22Rv1 (cell line): ENCODE results near the gene ADAMTS10.
"Not testable (repeated sequence)": the region's sequence is repeated elsewhere in the genome, so short reads cannot be mapped to it uniquely, and the experiment has no call there.

Source experiments
- H3K27ac ChIP-seq: fragments of 450-650 bp; 2 replicates; pipeline ENCODE4 v1.5.1; 2017
- ZFX ChIP-seq: fragments of 450-650 bp; IDR thresholded peaks from 2 replicates; pipeline ENCODE4 v1.6.1; 2017; ENCODE audit warnings: antibody characterized with exemption, borderline replicate concordance
- TF ChIP-seq, protein P1 (sequence below): fragments of 450-650 bp; IDR thresholded peaks from 2 replicates; pipeline ENCODE4 v1.5.1; 2017; ENCODE audit warnings: mild to moderate bottlenecking

ADAMTS10 gene

DNA sequence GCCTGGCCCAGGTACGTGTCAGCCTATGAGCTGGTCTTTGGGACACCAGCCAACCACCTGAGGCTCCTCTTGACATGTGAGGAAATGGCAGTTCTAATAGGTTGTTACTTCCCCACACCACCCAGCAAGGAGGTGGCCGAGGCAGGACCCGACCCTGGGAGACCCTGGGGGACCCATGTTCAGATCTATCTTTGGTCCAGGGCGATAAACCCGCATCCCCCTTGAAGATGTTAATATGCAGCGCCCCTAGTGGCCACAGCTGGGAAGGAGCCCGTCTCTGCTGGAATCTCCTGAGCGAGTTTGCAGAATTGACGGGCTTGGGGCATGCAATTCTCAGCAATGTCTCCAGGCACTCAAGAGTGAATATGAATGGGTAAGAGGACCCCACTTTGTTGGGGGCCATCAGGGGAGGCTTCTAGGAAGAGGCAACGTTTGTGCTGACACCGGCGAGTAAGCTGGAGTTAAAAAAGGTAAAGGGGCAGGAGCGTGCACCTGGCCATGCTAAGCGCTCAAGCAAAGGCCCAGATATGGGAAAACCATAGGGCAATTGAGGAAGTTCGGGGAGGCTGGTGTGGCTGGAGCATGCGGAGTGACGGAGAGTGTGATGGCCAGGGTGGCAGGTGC, 31.8 kb downstream of the ADAMTS10 start:
- H3K27ac ChIP-seq, result no peak overlapping the region
- TF ChIP-seq, protein P1, sequence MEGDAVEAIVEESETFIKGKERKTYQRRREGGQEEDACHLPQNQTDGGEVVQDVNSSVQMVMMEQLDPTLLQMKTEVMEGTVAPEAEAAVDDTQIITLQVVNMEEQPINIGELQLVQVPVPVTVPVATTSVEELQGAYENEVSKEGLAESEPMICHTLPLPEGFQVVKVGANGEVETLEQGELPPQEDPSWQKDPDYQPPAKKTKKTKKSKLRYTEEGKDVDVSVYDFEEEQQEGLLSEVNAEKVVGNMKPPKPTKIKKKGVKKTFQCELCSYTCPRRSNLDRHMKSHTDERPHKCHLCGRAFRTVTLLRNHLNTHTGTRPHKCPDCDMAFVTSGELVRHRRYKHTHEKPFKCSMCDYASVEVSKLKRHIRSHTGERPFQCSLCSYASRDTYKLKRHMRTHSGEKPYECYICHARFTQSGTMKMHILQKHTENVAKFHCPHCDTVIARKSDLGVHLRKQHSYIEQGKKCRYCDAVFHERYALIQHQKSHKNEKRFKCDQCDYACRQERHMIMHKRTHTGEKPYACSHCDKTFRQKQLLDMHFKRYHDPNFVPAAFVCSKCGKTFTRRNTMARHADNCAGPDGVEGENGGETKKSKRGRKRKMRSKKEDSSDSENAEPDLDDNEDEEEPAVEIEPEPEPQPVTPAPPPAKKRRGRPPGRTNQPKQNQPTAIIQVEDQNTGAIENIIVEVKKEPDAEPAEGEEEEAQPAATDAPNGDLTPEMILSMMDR, result peak; percentile 96
- no peak for TF ChIP-seq ZFX

DNA sequence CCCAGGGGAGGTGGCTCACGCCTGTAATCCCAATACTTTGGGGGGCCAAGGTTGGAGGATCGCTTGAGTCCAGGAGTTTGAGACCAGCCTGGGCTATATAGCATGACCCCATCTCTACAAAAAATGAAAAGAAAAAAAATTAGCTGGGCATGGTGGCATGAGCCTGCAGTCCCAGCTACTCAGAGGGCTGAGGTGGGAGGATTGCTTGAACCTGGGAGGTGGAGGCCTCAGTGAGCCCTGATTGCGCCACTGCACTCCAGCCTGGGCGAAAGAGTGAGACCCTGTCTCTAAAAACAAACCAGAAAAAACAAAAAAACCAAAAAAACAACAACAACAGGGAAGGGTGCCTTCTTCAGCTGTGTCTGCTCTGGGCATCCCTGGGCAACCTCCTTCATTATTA, 32.8 kb downstream of the ADAMTS10 start:
- TF ChIP-seq, protein P1, result no peak
- no peak for TF ChIP-seq ZFX
- no peak overlapping the region for H3K27ac ChIP-seq

DNA sequence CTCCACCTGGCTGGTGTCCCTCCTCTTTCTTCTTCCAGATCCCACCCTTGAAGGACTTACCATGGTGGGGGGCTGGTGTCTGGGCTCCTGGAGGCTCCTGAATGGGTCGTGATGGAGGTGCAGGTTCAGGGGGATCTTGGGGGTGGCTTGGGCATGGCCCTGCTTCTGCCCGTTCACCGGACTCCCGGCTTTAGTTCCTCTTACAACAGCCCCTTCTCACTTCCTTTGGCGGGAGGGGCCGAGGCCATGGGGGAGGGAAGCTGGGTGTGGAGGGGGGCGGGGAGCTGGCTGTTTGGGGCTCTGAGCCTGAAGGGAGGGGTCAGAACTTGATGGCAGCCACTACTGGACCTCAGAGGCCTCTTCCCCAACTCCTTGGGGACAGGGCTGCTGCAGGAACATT, 33.3 kb downstream of the ADAMTS10 start, which contains the start of gene MYO1F:
Gene MYO1F, minus strand, starts transcription at position 196 of the 400 bp plus-strand sequence. Its CDS starts 133 bp downstream, at position 63.
- no peak for TF ChIP-seq ZFX
- TF ChIP-seq, protein P1, result no peak
- H3K27ac ChIP-seq, result no peak within 1 kb of the TSS

DNA sequence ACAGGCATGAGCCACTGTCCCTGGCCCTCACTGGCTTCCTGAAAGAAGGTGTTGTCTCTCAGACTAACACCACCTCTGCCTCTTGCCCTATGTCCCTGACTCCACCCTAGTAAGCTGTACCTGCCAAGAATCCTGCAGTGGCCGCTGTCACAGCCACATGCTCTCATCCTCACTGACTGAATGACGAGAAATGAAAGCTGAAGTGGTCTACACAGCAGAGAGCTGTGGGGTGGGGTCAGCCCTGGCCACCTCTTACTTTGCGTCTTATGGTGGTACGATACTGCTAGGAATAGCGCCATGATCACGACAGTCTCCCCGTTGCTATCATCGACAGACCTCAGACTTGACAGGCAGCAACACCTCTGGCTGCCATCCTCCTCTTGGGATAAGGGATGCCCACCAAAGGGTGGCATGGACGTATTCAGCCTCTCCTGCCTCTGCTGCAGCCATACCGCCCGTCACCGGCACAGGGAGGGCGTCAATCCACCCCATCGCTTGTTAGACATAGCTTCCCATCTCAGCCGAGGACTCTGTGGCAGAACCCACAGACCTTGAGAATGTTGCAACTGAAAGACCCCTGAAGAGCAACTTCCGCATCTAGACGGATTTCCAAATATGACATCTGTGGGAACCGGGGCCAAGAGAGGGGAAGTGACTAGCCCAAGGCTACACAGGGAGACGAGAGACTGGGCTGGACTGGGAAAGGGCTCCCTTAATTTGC, 34.1 kb downstream of the ADAMTS10 start:
- H3K27ac ChIP-seq, result no peak overlapping the region
- no peak for TF ChIP-seq ZFX
- TF ChIP-seq, protein P1, result no peak

DNA sequence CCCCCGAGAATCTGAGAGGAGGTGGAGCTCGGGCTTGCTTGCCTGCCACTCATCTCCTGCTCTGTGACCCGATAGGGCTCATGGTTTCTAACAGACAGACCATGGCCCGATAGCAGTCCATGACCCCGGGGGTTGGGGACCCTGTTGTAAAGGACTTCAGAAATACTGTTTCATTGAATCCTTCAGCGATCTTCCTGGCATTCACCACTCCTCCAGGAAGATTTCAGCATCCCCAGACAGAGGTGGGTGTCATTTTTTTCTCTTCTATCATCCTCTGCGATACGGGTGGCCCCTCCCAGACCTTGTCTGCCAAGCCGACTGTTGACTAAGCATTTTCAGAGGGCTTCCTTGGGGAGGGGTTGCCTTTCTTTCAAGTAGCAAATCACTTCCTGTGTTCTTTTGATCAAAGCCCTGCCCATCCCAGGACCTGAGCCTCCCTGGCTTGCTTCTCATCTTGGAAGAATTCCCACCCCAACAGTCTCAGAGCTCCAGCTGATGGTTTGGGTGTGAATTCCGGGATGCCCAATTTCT, 35.0 kb downstream of the ADAMTS10 start:
- no peak overlapping the region for H3K27ac ChIP-seq
- no peak for TF ChIP-seq ZFX
- TF ChIP-seq, protein P1, result no peak

DNA sequence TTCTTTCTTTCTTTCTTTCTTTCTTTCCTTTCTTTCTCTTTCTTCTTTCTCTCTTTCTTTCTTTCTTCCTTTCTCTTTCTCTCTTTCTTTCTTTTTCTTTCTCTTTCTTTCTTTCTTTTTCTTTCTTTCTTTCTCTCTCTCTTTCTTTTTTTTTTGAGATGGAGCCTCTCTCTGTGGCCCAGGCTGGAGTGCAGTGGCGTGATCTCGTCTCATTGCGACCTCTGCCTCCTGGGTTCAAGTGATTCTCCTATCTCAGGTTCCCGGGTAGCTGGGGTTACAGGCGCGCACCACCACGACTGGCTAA, 35.9 kb downstream of the ADAMTS10 start:
- H3K27ac ChIP-seq, result not testable (repeated sequence)

DNA sequence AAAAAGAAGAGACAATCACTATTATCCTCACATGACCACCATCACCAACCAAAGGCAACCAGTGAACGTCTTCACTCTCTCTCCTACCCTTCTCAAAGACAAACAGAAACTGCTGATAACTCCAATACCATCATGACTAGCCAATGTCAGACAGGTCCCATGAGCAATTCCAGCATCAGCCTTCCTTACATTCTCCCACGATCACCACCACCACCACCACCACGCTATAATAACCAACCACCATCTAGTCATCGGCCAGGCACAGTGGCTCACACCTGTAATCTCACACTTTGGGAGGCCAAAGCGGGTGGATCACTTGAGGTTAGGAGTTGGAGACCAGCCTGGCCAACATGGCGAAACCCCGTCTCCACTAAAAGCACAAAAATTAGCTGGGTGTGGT, 37.2 kb downstream of the ADAMTS10 start:
- no peak for TF ChIP-seq ZFX
- TF ChIP-seq, protein P1, result no peak
- no peak overlapping the region for H3K27ac ChIP-seq

DNA sequence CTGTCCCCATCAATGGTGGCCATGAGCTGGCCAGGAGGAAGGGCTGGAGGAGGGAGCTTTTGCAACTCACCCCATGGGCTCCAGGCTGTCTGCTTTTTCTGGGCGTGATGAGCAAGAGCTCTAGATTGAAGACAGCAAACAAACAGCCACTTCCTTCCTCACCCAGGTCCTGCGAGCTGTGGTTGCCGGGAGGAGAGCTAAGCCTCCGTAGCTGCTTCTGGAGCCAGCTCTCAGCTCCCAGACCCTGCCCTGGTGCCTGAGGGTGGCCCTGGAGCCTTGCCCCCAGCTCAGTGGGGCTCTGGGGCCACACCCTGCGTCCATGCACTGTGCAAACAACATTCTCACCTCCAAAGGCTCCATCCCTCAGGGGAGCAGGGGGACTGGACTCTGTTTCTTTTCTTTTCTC, 39.5 kb downstream of the ADAMTS10 start:
- no peak overlapping the region for H3K27ac ChIP-seq
- TF ChIP-seq ZFX, result no peak
- TF ChIP-seq, protein P1, result no peak
